ENCODE data around the gene ZNF366. TPM values are rescaled to one million over a fixed set of nuclear protein-coding genes. Genes with fewer than 3 reads are reported as not detected.

ZNF366 gene
- polyA plus RNA-seq, 1 donor (not counting 4 experiments of a cell fraction or from before 2014, with no cell fraction given), result not detected

DNA sequence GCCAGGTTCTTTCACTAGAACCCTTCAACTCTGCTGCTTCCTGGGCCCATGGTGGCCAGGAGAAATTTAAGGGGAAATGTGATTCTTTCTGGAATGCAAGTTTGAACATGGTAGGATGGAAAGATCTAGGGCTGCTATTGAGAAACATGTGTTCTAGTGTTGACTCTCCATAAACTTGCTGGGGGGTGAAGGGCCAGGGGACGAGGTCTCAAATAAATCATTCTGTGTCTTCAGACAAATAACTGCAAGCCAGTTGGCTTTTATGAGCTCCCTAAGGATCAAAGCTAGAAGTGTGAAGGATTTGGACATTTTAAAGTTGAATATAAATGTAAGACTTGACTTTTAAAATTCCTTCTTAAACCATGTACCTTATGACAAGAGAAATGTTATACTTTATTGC is 78.5 kb downstream of the ZNF366 start:
- no peaks in the 10 kb centered on the region for H4K20me1 ChIP-seq (ENCODE audit: control insufficient read depth, extremely low read depth, insufficient read depth, low read length)
- TF ChIP-seq EZH2 (IDR thresholded peaks at IDR 0.05; ENCODE audit: low read length), result no peak
- TF ChIP-seq CTCF (optimal IDR thresholded peaks at IDR 0.05 in 1 of 3, IDR thresholded peaks at IDR 0.05 in 1 of 3, conservative IDR thresholded peaks at IDR 0.05 in 1 of 3; ENCODE audit: extremely low read depth in 1 of 3, insufficient read depth in 2 of 3, low read length in 3 of 3), result no peak
- no peak overlapping the region for H3K4me2 ChIP-seq (ENCODE audit: control insufficient read depth, extremely low read depth, insufficient read depth, low read depth, low read length)
- no peak for DNase-seq (ENCODE audit: low read depth, low spot score)
- H3K36me3 ChIP-seq (ENCODE audit: control insufficient read depth in 2 of 2, extremely low read depth in 1 of 2, insufficient read depth in 2 of 2, low read length in 2 of 2), result no peaks in the 10 kb centered on the region
- FAIRE-seq, result no peak
- peaks cover 4% of the 10 kb centered on the region for H3K4me1 ChIP-seq (ENCODE audit: control insufficient read depth, extremely low read depth, insufficient read depth, low read length)
- no peaks in the 10 kb centered on the region for H3K9me1 ChIP-seq (ENCODE audit: control insufficient read depth, extremely low read depth, insufficient read depth, low read length)
- dilution Hi-C loops (cut with MboI; ENCODE audit: extremely low pct_ligation_motif_present, low sequenced_read_pairs), result no loop called here
- H3K27me3 ChIP-seq (ENCODE audit: control insufficient read depth, extremely low read depth, insufficient read depth, low read length), result no peaks in the 10 kb centered on the region
- no peaks in the 10 kb centered on the region for H3K9me3 ChIP-seq (ENCODE audit: control insufficient read depth, low read depth, low read length)
- H2AFZ ChIP-seq (ENCODE audit: control insufficient read depth, low read length), result no peak overlapping the region
- no peak overlapping the region for H3K4me3 ChIP-seq (ENCODE audit: control insufficient read depth in 2 of 3, extremely low read depth in 1 of 3, insufficient read depth in 2 of 3, low read depth in 1 of 3, low read length in 3 of 3)
- no peak overlapping the region for H3K9ac ChIP-seq (ENCODE audit: control insufficient read depth, extremely low read depth, insufficient read depth, low read length)
- H3K27ac ChIP-seq (ENCODE audit: control insufficient read depth, insufficient read depth, low read length), result no peak overlapping the region
- H3K79me2 ChIP-seq (ENCODE audit: control insufficient read depth, insufficient read depth, low read length), result no peaks in the 10 kb centered on the region

- dilution Hi-C loops (cut with MboI; ENCODE audit: extremely low pct_ligation_motif_present, low sequenced_read_pairs), result no loop called here
- Histone ChIP-seq H3K4me2 (ENCODE audit: control insufficient read depth, extremely low read depth, insufficient read depth, low read depth, low read length) (no peak overlapping the region), H3K27ac (ENCODE audit: control insufficient read depth, insufficient read depth, low read length) (no peak overlapping the region), H3K27me3 (ENCODE audit: control insufficient read depth, extremely low read depth, insufficient read depth, low read length) (no peaks in the 10 kb centered on the region), H3K79me2 (ENCODE audit: control insufficient read depth, insufficient read depth, low read length) (no peaks in the 10 kb centered on the region), H3K36me3 (ENCODE audit: control insufficient read depth in 2 of 2, extremely low read depth in 1 of 2, insufficient read depth in 2 of 2, low read length in 2 of 2) (no peaks in the 10 kb centered on the region), H3K9ac (ENCODE audit: control insufficient read depth, extremely low read depth, insufficient read depth, low read length) (no peak overlapping the region), H3K4me3 (ENCODE audit: control insufficient read depth in 2 of 3, extremely low read depth in 1 of 3, insufficient read depth in 2 of 3, low read depth in 1 of 3, low read length in 3 of 3) (no peak overlapping the region), H3K9me1 (ENCODE audit: control insufficient read depth, extremely low read depth, insufficient read depth, low read length) (no peaks in the 10 kb centered on the region), H3K4me1 (ENCODE audit: control insufficient read depth, extremely low read depth, insufficient read depth, low read length) (peaks cover 4% of the 10 kb centered on the region), H2AFZ (ENCODE audit: control insufficient read depth, low read length) (peak overlapping the region; percentile 27), H4K20me1 (ENCODE audit: control insufficient read depth, extremely low read depth, insufficient read depth, low read length) (no peaks in the 10 kb centered on the region), H3K9me3 (ENCODE audit: control insufficient read depth, low read depth, low read length) (no peaks in the 10 kb centered on the region)
- no peak for DNase-seq (ENCODE audit: low read depth, low spot score)
- TF ChIP-seq CTCF (optimal IDR thresholded peaks at IDR 0.05 in 1 of 3, IDR thresholded peaks at IDR 0.05 in 1 of 3, conservative IDR thresholded peaks at IDR 0.05 in 1 of 3; ENCODE audit: extremely low read depth in 1 of 3, insufficient read depth in 2 of 3, low read length in 3 of 3), result no peak
- no peak for TF ChIP-seq EZH2 (IDR thresholded peaks at IDR 0.05; ENCODE audit: low read length)
- FAIRE-seq, result peak; percentile 71
These were observed 79.4 kb downstream of the ZNF366 start for GRCh38 chr5:72427488-72428437.

All from keratinocyte (primary cell).